Calu3 (cell line): Measurements from ENCODE around the gene ADO. TPM values are rescaled to one million over a fixed set of nuclear protein-coding genes. Genes with fewer than 3 reads are reported as not detected.

Experiments
- BruUV-seq: library from RNA; stranded (reverse); fragments of 400-500 nt; replicated peaks from 2 replicates; lab custom pipeline; 2021; lab: Mats Ljungman, UMichigan
- CTCF ChIA-PET: fragments of 300-600 bp; sonication (Branson Sonifier 250); formaldehyde crosslinking; loops from one replicate; lab custom pipeline; 2022; ENCODE audit warnings: antibody characterized with exemption; lab: Charles Lee
- DNase-seq: peaks from one replicate; pipeline ENCODE4 v3.0.0; 2022
- H3K27ac Mint-ChIP-seq: one replicate; pipeline ENCODE4 v1.8.0; 2022; ENCODE audit warnings: mixed read lengths; ENCODE audit not compliant: unreplicated experiment
- H3K27me3 Mint-ChIP-seq: one replicate; pipeline ENCODE4 v1.8.0; 2022; ENCODE audit warnings: mixed read lengths; ENCODE audit not compliant: unreplicated experiment
- H3K36me3 Mint-ChIP-seq: one replicate; pipeline ENCODE4 v1.8.0; 2022; ENCODE audit warnings: mild to moderate bottlenecking, moderate library complexity, mixed read lengths; ENCODE audit not compliant: insufficient read depth, unreplicated experiment
- H3K4me1 Mint-ChIP-seq: one replicate; pipeline ENCODE4 v1.8.0; 2022; ENCODE audit warnings: mild to moderate bottlenecking, low read depth, mixed read lengths; ENCODE audit not compliant: unreplicated experiment
- H3K4me3 Mint-ChIP-seq: one replicate; pipeline ENCODE4 v1.8.0; 2022; ENCODE audit warnings: mild to moderate bottlenecking, low read depth, moderate library complexity, mixed read lengths; ENCODE audit not compliant: unreplicated experiment
- H3K9me3 Mint-ChIP-seq: one replicate; pipeline ENCODE4 v1.8.0; 2022; ENCODE audit warnings: low read depth, mixed read lengths; ENCODE audit not compliant: unreplicated experiment
- CTCF ChIP-seq: fragments of 200-600 bp; IDR thresholded peaks from one replicate; pipeline ENCODE4 v1.8.0; 2022; ENCODE audit warnings: antibody characterized with exemption; ENCODE audit not compliant: unreplicated experiment
- intact Hi-C: fragments of 100-400 bp; cut with micrococcal nuclease; formaldehyde crosslinking; loops from one replicate; pipeline ENCODE4 v1.10.0; 2022; ENCODE audit not compliant: unreplicated experiment
- total RNA-seq: library from RNA; stranded (reverse); gene quantifications from 2 replicates; pipeline ENCODE4 v1.2.3, GENCODE V29; 2022

Gene ADO
- total RNA-seq, 1 experiment from 2014 or later, result 32.3 TPM

- no peak for DNase-seq
- Mint-ChIP-seq H3K27ac (no peak overlapping the region), H3K4me3 (no peak overlapping the region), H3K9me3 (no peaks in the 10 kb centered on the region), H3K27me3 (no peaks in the 10 kb centered on the region), H3K4me1 (no peaks in the 10 kb centered on the region), H3K36me3 (no peaks in the 10 kb centered on the region)
- CTCF ChIA-PET, result no interaction called here
- TF ChIP-seq CTCF, result no peak
- no TSS peak for BruUV-seq
- intact Hi-C loops, result no loop called here
Measured at GRCh38 chr10:62856021-62856420, 51.5 kb downstream of the ADO start.

Other genes with a start within 250 kb of the ADO start
- 0.68 and 1.1 TPM in 2 replicates for gene EGR2, start 11.6 kb downstream of the ADO start, total RNA-seq